Motor neuron (in vitro differentiated cells): ENCODE results near the gene GALR3. TPM values are rescaled to one million over a fixed set of nuclear protein-coding genes. Genes with fewer than 3 reads are reported as not detected.

Experiments used
- ATAC-seq, 8 experiments: fragments of 200-7000 bp; cut with Tn5 transposase; replicated peaks in 6 of 8; 2 replicates each; pipeline ENCODE4 v1.8.0; 2021; ENCODE audit warnings: mild to moderate bottlenecking in 8 of 8, moderate library complexity in 8 of 8
- H3K27ac ChIP-seq, 2 donors: fragments of 250-450 bp; sonication (Bioruptor Pico); 2 replicates each; pipeline ENCODE4 v1.9.0; 2021; ENCODE audit warnings: antibody characterized with exemption in 2 of 2, mild to moderate bottlenecking in 2 of 2, moderate library complexity in 1 of 2
- H3K4me1 ChIP-seq, 2 donors: fragments of 250-450 bp; sonication (Bioruptor Pico); replicated peaks in 1 of 2; 2 replicates each; pipeline ENCODE4 v1.6.1; 2021; ENCODE audit warnings: antibody characterized with exemption in 2 of 2, mild to moderate bottlenecking in 2 of 2, moderate library complexity in 1 of 2
- H3K4me3 ChIP-seq, 5 donors: fragments of 250-450 bp; sonication (Bioruptor Pico); 2 replicates each; pipeline ENCODE4 v1.9.0; 2021; ENCODE audit warnings: antibody characterized with exemption in 5 of 5, mild to moderate bottlenecking in 5 of 5, moderate library complexity in 4 of 5
- WGBS, 10 experiments: fragments of 450-650 bp; shearing (Covaris generic); methylation state at CpG; one replicate each; pipeline ENCODE4 v1.0.0; 2022; 5-methylcytosine and 5-hydroxymethylcytosine counted together
- in situ Hi-C, 9 experiments: fragments of 400-800 bp; cut with MboI; loops; one replicate each; pipeline ENCODE4 v1.15.0; 2021; ENCODE audit warnings: low sequenced_read_pairs in 9 of 9, low pct_unique_long_range_greater_than_20kb in 2 of 9; ENCODE audit not compliant: unreplicated experiment in 9 of 9
- total RNA-seq, 8 experiments: library from RNA; unstranded; fragments of 300-600 nt; gene quantifications; 2 replicates each; pipeline versions ENCODE4 v1.2.3 to v1.2.4, GENCODE V29; 2022

The GALR3 gene
- total RNA-seq, 8 experiments from 2014 or later = not detected

GRCh38 chr22:37804881-37805809 is 18.0 kb upstream of the GALR3 start:
- 6 to 60% (median 37%) methylated on average over 1 to 16 of the region's 87 CpGs; no CpG with 5 or more reads in 5 of the 10 experiments for WGBS, 10 experiments
- in situ Hi-C loops = loop anchor here in 2 of 9 experiments (25.0 kb wide), 1 partner anchor 157 kb away; the partner anchor contains the start of genes C22orf23 (in 2 of the 2) and POLR2F (in 2 of the 2)
- peak; percentile 9 to 45 (median 31) for ATAC-seq
- peak overlapping the region; percentile 48 to 97 (median 71) for H3K4me3 ChIP-seq
- H3K27ac ChIP-seq = peak overlapping the region; percentile 94 to 97
- H3K4me1 ChIP-seq = peaks cover 16 to 17% of the 10 kb centered on the region in 2 donors

GRCh38 chr22:37805810-37806277 is 17.3 kb upstream of the GALR3 start:
- no peak for ATAC-seq
- in situ Hi-C loops = loop anchor here in 2 of 9 experiments (25.0 kb wide), 1 partner anchor 156 kb away; the partner anchor contains the start of genes C22orf23 (in 2 of the 2) and POLR2F (in 2 of the 2)
- Histone ChIP-seq H3K4me1 (peaks cover 16 to 17% of the 10 kb centered on the region in 2 donors), H3K27ac (no peak overlapping the region), H3K4me3 (peak overlapping the region; percentile 48 to 97 (median 71))
- WGBS, 10 experiments = 7 to 53% (median 29%) methylated on average over 3 to 7 of the region's 10 CpGs; no CpG with 5 or more reads in 3 of the 10 experiments

- no peak for ATAC-seq
- WGBS, 10 experiments = 0 to 32% (median 3%) methylated on average over 2 to 13 of the region's 19 CpGs; no CpG with 5 or more reads in 1 of the 10 experiments
- H3K4me3 ChIP-seq = peak overlapping the region; percentile 48 to 97 (median 71)
- peaks cover 16 to 17% of the 10 kb centered on the region in 2 donors for H3K4me1 ChIP-seq
- in situ Hi-C loops = loop anchor here in 2 of 9 experiments (25.0 kb wide), 1 partner anchor 156 kb away; the partner anchor contains the start of genes C22orf23 (in 2 of the 2) and POLR2F (in 2 of the 2)
- no peak overlapping the region for H3K27ac ChIP-seq
Observed at GRCh38 chr22:37806409-37807333, 16.5 kb upstream of the GALR3 start.

- Histone ChIP-seq H3K27ac (peak within 1 kb of the TSS in 1 of 2 donors; percentile 24), H3K4me3 (peak within 1 kb of the TSS; percentile 48 to 97 (median 71)), H3K4me1 (peaks cover 13 to 16% of the 10 kb centered on the region in 2 donors)
- WGBS, 10 experiments = 0 to 5% (median 0%) methylated on average over 1 to 14 of the region's 73 CpGs; no CpG with 5 or more reads in 4 of the 10 experiments
- ATAC-seq = peak; percentile 66 to 83 (median 79)
- in situ Hi-C loops = loop anchor here in 2 of 9 experiments (25.0 kb wide), 1 partner anchor 155 kb away; the partner anchor contains the start of genes C22orf23 (in 2 of the 2) and POLR2F (in 2 of the 2)
Observed at GRCh38 chr22:37807410-37808293, 15.5 kb upstream of the GALR3 start, which contains the start of gene GCAT. Gene GCAT, plus strand, starts transcription at chr22:37807934. Its CDS starts 34 bp downstream, at chr22:37807968.

GRCh38 chr22:37808294-37808657 is 14.9 kb upstream of the GALR3 start:
- WGBS, 10 experiments = 0 to 60% (median 10%) methylated on average over 1 to 4 of the region's 8 CpGs; no CpG with 5 or more reads in 4 of the 10 experiments
- in situ Hi-C loops = loop anchor here in 2 of 9 experiments (25.0 kb wide), 1 partner anchor 154 kb away; the partner anchor contains the start of genes C22orf23 (in 2 of the 2) and POLR2F (in 2 of the 2)
- Histone ChIP-seq H3K27ac (peak overlapping the region in 1 of 2 donors; percentile 24), H3K4me1 (peaks cover 13% of the 10 kb centered on the region in 2 donors), H3K4me3 (peak overlapping the region; percentile 48 to 97 (median 71))
- ATAC-seq = no peak

- 50 to 100% (median 91%) methylated on average over 2 to 4 of the region's 5 CpGs; no CpG with 5 or more reads in 3 of the 10 experiments for WGBS, 10 experiments
- Histone ChIP-seq H3K27ac (no peak overlapping the region), H3K4me3 (no peak overlapping the region), H3K4me1 (peaks cover 0 to 6% of the 10 kb centered on the region in 2 donors)
- in situ Hi-C loops = loop anchor here in 2 of 9 experiments (25.0 kb wide), 1 partner anchor 152 kb away; the partner anchor contains the start of genes C22orf23 (in 2 of the 2) and POLR2F (in 2 of the 2)
- no peak for ATAC-seq
Observed at GRCh38 chr22:37809672-37810333, 13.4 kb upstream of the GALR3 start.

- ATAC-seq = no peak
- Histone ChIP-seq H3K4me3 (no peak overlapping the region), H3K27ac (no peak overlapping the region), H3K4me1 (peaks cover 0 to 6% of the 10 kb centered on the region in 2 donors)
- 83 to 100% (median 96%) methylated on average over 1 to 2 of the region's 2 CpGs; no CpG with 5 or more reads in 4 of the 10 experiments for WGBS, 10 experiments
- in situ Hi-C loops = loop anchor here in 2 of 9 experiments (25.0 kb wide), 1 partner anchor 150 kb away; the partner anchor contains the start of genes C22orf23 (in 2 of the 2) and POLR2F (in 2 of the 2)
Observed at GRCh38 chr22:37811867-37812266, 11.3 kb upstream of the GALR3 start.

GRCh38 chr22:37812869-37813678 is 10.1 kb upstream of the GALR3 start:
- H3K4me1 ChIP-seq = peaks cover 6 to 15% of the 10 kb centered on the region in 2 donors
- no peak overlapping the region for H3K27ac ChIP-seq
- 80 to 97% (median 92%) methylated on average over 1 to 12 of the region's 27 CpGs; no CpG with 5 or more reads in 5 of the 10 experiments for WGBS, 10 experiments
- H3K4me3 ChIP-seq = no peak overlapping the region
- in situ Hi-C loops = loop anchor here in 2 of 9 experiments (25.0 kb wide), 1 partner anchor 149 kb away; the partner anchor contains the start of genes C22orf23 (in 2 of the 2) and POLR2F (in 2 of the 2)
- peak in 1 of 8 experiments; percentile 1 for ATAC-seq

GRCh38 chr22:37815593-37815992 is 7.6 kb upstream of the GALR3 start:
- Histone ChIP-seq H3K4me1 (peaks cover 20 to 22% of the 10 kb centered on the region in 2 donors), H3K4me3 (no peak overlapping the region), H3K27ac (no peak overlapping the region)
- no peak for ATAC-seq
- in situ Hi-C loops = loop anchor here in 2 of 9 experiments (25.0 kb wide), 1 partner anchor 147 kb away; the partner anchor contains the start of genes C22orf23 (in 2 of the 2) and POLR2F (in 2 of the 2)
- WGBS, 10 experiments = 70 to 100% (median 76%) methylated on average over 2 to 5 of the region's 12 CpGs; no CpG with 5 or more reads in 7 of the 10 experiments
